Endothelial cell of hepatic sinusoid (primary cell): ENCODE data around the gene RAVER1.
"Not testable (repeated sequence)": the region's sequence is repeated elsewhere in the genome, so short reads cannot be mapped to it uniquely, and the experiment has no call there.

ENCODE experiments used
- in situ Hi-C: cut with HindIII; loops from 2 replicates; pipeline ENCODE4 v1.10.0; 2017; ENCODE audit warnings: low sequenced_read_pairs

The RAVER1 gene

DNA sequence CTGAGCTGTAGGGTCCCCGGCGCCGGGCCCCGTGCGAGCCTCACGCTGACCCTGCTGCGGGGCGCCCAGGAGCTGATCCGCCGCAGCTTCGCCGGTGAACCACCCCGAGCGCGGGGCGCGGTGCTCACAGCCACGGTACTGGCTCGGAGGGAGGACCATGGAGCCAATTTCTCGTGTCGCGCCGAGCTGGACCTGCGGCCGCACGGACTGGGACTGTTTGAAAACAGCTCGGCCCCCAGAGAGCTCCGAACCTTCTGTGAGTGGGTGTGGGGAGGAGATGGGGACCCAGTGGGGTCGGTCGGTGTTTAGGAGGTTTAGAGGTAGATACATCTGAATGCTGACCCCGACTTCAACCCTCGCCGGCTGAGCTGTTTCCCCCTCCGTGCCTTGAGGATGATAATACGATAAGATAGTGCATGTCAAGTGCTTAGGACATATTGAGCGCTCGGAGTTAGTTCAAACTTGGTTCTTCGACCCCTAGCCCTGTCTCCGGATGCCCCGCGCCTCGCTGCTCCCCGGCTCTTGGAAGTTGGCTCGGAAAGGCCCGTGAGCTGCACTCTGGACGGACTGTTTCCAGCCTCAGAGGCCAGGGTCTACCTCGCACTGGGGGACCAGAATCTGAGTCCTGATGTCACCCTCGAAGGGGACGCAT lies 41.6 kb downstream of the RAVER1 start:
- in situ Hi-C loops: no loop called here

DNA sequence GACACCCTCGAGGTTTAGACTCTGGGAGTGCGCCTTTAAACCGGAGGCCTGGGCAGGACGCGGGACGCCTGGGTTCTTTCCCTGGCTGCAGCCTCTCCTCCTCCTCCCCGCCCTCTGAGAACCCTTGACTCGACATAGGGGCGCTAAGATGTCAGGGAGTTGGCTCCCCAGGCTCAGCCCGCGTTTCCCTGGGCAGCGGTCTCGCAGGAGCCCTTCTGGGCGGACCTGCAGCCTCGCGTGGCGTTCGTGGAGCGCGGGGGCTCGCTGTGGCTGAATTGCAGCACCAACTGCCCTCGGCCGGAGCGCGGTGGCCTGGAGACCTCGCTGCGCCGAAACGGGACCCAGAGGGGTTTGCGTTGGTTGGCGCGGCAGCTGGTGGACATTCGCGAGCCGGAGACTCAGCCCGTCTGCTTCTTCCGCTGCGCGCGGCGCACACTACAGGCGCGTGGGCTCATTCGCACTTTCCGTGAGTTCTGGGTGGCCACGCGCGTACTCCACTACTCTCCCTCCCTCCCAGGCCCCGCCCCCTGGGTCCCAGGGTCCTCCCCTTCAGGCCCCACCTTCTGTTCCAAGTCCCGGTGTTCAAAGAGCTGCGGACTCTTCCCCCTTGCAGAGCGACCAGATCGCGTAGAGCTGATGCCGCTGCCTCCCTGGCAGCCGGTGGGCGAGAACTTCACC lies 42.3 kb downstream of the RAVER1 start:
- in situ Hi-C loops: no loop called here

DNA sequence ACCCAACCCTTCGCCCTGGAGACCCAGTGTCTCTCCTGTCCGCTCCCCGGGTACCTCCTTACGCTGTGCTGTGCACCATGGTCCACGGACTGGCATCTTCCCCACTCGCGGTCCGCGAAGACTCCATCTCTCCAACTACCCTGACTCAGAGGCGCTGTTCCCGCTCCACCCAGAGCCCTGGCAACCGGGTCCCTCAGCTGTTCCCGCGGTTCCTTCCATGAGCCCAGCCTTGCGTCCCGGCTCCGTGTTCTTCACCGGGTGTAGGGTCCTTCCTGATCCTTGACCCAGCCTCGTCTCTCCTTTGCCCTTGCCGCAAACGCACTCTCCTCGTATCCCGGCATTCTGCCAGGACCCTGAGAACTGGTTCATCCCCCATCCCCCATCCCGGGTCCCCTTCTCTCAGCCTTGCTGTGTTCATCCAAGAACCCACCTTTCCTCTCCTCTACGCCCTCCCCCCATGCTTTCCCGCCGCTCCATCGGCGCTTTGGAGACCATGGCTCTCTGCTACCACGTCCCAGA lies 42.9 kb downstream of the RAVER1 start:
- in situ Hi-C loops: no loop called here

DNA sequence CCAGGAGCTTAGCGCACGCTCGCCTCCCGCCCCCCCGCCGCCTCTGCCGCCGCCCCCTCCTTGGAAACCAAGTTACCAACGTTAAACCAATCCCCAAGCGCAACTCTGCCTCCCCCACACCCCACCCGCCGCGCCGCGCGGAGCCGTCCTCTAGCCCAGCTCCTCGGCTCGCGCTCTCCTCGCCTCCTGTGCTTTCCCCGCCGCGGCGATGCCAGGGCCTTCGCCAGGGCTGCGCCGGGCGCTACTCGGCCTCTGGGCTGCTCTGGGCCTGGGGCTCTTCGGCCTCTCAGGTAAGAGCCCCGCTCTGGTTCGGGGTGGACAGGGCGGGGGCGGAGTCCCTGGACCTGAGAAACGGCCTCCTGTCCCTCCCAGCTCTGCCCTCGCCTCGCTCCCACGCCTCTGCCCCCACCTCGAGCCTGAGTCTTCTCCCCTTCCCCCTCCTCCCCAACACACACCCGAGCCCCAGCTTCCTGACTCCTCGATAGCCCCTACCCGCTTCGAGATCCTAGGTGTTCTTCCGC lies 43.4 kb downstream of the RAVER1 start, which contains the start of gene ICAM5:
Gene ICAM5 (plus strand): TSS at position 117 of the 521 bp plus-strand sequence. CDS start 92 bp downstream, at position 209.
- in situ Hi-C loops: loop anchor here (5.0 kb wide), 2 partner anchors 67 to 112 kb away; partner anchors contain the start of gene CDC37

DNA sequence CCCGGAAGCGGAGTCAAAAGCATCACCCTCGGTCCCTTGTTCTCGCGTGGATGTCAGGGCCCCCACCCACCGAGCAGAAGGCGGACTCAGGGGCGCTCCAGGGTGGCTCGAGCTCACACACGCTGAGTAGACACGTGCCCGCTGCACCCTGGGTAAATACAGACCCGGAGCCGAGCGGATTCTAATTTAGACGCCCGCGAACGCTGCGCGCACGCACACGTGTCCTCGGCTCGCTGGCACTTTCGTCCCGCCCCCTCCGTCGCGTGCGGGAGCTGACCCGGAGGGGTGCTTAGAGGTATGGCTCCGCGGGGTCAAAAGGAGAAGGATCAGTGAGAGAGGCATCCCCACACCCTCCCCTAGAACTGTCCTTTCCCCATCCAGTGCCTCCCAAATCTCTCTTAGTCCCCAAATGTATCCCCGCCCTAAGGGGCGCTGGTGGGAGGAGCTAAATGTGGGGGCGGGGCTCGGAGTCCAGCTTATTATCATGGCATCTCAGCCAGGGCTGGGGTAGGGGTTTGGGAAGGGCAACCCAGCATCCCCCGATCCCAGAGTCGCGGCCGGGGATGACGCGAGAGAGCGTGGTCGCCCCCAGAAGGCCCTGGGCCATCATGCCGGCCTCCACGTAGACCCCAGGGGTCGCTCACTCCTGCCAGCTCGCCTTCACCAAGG lies 44.0 kb downstream of the RAVER1 start:
- in situ Hi-C loops: loop anchor here (5.0 kb wide), 2 partner anchors 68 to 113 kb away; partner anchors contain the start of gene CDC37

DNA sequence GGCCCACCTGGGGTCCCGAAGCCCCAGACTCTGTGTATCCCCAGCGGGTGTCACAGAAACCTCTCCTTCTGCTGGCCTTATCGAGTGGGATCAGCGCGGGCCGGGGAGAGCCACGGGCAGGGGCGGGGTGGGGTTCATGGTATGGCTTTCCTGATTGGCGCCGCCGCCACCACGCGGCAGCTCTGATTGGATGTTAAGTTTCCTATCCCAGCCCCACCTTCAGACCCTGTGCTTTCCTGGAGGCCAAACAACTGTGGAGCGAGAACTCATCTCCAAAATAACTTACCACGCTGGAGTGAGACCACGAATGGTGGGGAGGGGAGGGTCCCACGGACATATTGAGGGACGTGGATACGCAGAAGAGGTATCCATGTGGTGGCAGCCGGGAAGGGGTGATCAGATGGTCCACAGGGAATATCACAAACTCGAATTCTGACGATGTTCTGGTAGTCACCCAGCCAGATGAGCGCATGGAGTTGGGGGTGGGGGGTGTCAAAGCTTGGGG lies 44.6 kb downstream of the RAVER1 start:
- in situ Hi-C loops: loop anchor here (5.0 kb wide), 2 partner anchors 69 to 114 kb away; partner anchors contain the start of gene CDC37

DNA sequence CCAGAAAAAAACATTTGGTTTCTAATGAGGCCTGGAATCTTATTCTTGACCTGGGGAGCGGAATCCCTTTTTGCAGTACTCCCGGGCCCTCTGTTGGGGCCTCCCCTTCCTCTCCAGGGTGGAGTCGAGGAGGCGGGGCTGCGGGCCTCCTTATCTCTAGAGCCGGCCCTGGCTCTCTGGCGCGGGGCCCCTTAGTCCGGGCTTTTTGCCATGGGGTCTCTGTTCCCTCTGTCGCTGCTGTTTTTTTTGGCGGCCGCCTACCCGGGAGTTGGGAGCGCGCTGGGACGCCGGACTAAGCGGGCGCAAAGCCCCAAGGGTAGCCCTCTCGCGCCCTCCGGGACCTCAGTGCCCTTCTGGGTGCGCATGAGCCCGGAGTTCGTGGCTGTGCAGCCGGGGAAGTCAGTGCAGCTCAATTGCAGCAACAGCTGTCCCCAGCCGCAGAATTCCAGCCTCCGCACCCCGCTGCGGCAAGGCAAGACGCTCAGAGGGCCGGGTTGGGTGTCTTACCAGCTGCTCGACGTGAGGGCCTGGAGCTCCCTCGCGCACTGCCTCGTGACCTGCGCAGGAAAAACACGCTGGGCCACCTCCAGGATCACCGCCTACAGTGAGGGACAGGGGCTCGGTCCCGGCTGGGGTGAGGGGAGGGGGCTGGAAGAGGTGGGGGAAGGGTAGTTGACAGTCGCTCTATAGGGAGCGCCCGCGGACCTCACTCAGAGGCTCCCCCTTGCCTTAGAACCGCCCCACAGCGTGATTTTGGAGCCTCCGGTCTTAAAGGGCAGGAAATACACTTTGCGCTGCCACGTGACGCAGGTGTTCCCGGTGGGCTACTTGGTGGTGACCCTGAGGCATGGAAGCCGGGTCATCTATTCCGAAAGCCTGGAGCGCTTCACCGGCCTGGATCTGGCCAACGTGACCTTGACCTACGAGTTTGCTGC lies 46.3 kb downstream of the RAVER1 start, which contains the start of gene ICAM4:
Gene ICAM4 (plus strand): TSS at position 153 of the 935 bp plus-strand sequence. CDS start 58 bp downstream, at position 211.
- in situ Hi-C loops: loop anchor here (5.0 kb wide), 2 partner anchors 70 to 115 kb away; partner anchors contain the start of gene CDC37

DNA sequence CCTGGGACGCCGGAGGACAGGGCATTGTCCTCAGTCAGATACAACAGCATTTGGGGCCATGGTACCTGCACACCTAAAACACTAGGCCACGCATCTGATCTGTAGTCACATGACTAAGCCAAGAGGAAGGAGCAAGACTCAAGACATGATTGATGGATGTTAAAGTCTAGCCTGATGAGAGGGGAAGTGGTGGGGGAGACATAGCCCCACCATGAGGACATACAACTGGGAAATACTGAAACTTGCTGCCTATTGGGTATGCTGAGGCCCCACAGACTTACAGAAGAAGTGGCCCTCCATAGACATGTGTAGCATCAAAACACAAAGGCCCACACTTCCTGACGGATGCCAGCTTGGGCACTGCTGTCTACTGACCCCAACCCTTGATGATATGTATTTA lies 47.9 kb downstream of the RAVER1 start:
- in situ Hi-C loops: loop anchor here (5.0 kb wide), 2 partner anchors 72 to 117 kb away; partner anchors contain the start of gene CDC37

DNA sequence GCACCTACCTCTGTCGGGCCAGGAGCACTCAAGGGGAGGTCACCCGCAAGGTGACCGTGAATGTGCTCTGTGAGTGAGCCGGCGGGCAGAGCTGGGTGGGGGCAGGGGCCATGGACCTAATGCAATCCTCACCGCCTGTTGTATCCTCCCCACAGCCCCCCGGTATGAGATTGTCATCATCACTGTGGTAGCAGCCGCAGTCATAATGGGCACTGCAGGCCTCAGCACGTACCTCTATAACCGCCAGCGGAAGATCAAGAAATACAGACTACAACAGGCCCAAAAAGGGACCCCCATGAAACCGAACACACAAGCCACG lies 48.4 kb downstream of the RAVER1 start:
- in situ Hi-C loops: loop anchor here (5.0 kb wide), 2 partner anchors 72 to 117 kb away; partner anchors contain the start of gene CDC37

DNA sequence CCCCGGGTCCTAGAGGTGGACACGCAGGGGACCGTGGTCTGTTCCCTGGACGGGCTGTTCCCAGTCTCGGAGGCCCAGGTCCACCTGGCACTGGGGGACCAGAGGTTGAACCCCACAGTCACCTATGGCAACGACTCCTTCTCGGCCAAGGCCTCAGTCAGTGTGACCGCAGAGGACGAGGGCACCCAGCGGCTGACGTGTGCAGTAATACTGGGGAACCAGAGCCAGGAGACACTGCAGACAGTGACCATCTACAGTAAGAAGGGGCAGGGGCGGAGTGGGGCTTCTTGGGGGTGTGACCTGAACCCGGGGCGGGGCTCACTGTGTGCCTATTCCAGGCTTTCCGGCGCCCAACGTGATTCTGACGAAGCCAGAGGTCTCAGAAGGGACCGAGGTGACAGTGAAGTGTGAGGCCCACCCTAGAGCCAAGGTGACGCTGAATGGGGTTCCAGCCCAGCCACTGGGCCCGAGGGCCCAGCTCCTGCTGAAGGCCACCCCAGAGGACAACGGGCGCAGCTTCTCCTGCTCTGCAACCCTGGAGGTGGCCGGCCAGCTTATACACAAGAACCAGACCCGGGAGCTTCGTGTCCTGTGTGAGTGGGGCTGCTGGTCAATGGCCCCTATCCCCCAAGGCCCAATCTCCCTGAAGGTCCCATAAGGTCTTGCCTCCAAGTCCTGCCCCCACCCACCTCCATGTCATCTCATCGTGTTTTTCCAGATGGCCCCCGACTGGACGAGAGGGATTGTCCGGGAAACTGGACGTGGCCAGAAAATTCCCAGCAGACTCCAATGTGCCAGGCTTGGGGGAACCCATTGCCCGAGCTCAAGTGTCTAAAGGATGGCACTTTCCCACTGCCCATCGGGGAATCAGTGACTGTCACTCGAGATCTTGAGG lies 49.0 kb downstream of the RAVER1 start:
- in situ Hi-C loops: no loop called here

DNA sequence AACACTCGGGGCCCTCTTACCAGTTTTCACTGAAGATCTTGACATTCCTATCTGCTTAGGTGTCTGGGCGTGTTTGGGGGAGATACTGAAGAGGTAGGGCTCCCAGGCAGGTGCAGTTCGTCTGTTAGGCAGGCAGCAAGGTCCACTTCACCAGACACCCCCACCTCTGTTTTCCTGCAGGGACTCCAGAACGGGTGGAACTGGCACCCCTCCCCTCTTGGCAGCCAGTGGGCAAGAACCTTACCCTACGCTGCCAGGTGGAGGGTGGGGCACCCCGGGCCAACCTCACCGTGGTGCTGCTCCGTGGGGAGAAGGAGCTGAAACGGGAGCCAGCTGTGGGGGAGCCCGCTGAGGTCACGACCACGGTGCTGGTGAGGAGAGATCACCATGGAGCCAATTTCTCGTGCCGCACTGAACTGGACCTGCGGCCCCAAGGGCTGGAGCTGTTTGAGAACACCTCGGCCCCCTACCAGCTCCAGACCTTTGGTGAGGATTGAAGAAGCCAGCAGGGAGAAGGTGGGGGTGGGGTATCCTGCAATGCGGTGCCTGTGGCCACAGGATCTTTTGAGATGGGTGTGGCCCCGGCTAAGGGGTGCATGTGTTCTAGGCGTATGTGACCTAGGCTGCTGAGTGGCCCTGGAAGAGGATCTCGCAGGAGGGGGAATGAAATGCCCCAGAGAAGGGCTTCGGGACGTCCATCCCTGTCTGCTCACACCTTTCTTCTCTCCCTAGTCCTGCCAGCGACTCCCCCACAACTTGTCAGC lies 49.8 kb downstream of the RAVER1 start:
- in situ Hi-C loops: no loop called here

DNA sequence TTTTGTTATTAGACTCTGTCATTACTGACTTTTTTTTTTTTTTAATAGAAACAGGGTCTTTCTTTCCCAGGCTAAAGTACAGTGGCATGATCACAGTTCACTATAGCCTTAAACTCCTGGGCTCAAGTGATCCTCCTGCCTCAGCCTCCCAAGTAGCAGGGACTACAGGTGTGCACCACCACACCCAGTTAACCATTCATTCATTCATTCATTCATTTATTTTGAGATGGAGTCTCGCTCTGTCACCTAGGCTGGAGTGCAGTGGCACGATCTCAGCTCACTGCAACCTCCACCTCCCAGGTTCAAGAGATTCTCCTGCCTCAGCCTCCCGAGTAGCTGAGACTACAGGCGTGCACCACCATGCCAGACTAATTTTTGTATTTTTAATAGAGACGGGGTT lies 51.3 kb downstream of the RAVER1 start:
- in situ Hi-C loops: not testable (repeated sequence)

DNA sequence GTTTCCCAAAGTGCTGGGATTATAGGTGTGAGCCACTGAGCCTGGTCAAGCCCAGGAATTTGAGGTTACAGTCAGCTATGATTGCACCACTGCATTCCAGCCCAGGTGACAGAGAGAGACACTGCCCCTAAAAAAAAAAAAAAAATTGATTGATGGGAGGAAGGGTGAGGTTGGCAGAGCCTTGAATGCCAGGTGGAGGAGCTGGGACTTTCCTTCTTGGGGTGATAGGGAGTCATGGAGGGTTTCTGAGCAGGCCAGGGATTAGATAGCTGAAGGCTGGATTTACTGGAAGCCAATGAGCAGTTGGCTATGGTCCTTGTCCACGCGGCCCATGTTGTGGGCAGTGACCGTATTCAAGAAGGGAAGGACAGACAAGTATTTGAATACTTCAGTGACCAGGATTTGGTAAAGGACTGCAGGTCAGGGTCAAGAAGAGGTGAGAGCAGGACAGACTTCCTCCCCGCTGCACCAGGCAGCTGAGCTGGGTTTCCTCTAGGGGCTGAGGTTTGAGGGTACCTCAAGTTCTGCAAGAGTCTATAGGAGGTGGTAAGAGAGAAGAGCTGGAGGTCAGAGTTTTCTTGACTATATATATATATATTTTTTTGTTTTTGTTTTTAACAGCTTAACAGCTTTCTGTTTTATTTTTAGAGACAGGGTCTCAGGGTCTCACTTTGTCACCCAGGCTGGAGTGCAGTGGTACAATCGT lies 53.4 kb downstream of the RAVER1 start:
- in situ Hi-C loops: no loop called here

DNA sequence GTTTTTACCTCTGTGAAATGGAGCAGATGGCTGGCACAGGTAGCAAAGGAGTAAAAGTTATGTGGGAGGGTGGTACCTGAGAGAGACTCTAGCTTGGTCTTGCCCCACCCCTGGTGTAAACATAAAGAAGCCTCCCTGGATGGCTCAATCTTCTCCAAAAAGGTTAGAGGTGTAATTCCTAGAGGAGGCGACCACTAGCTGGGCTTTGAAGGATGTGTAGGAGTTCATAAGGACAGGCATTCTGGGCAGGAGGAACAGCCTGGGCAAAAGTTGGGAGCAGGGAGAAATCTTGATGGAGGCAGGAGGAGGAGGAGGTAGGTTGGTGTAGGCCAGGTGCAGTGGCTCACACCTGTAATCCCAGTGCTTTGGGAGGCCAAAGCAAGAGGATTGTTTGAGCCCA lies 54.4 kb downstream of the RAVER1 start:
- in situ Hi-C loops: no loop called here

DNA sequence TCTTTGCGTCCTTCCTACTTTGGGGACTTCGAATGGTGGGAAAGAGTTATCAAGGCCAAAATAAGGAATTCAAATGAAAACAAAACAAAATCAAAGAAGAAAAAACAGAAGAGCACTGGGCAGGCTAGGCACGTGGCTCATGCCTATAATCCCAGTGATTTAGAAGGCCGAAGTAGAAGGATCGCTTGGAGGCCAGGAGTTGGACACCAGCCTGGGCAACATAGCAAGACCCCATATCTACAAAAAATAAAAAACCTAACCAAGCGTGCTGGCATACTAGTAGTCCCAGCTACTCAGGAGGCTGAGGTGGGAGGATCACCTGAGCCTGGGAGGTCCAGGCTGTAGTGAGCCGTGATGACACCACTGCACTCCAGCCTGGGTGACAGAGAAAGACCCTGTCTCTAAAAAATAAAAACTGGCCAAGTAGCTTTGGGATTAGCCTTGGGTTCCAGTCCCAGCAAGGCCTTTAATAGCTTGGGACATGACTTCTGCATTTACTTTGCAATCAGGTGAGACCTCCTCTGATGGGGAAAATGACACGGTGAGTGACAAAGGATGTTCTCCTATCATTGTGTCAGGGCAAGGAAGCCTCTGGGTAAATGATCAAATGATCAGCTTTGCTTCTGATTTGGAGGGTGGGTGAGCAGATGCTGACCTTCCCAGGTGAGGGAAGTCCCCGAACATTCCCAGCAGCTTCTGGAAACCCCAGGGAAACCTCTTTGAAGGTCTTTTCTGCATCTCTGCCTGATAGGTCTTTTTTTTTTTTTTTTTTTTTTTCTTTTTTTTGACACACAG lies 55.3 kb downstream of the RAVER1 start:
- in situ Hi-C loops: no loop called here

DNA sequence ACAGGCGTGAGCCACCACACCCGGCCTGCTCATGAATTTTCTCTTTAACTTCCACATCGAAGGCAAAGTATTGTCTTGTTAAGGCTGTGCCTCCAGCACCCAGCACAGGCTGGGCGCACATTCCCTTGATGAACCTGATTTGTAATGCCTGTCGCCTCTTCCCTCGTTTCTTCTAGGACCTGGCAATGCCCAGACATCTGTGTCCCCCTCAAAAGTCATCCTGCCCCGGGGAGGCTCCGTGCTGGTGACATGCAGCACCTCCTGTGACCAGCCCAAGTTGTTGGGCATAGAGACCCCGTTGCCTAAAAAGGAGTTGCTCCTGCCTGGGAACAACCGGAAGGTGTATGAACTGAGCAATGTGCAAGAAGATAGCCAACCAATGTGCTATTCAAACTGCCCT lies 58.7 kb downstream of the RAVER1 start:
- in situ Hi-C loops: no loop called here
